Ovary (tissue), 10 donors: ENCODE results near the gene XIST. TPM values are rescaled to one million over a fixed set of nuclear protein-coding genes. Genes with fewer than 3 reads are reported as not detected.
A peak's percentile ranks its signal among the peaks of the same experiment; 100 is the strongest.
"Not testable (repeated sequence)": the region's sequence is repeated elsewhere in the genome, so short reads cannot be mapped to it uniquely, and the experiment has no call there.

Source experiments
- DNase-seq, 5 donors: peaks; one replicate each; pipeline ENCODE4 v3.0.0-alpha.2; 2019 to 2020
- H3K27ac ChIP-seq, 2 donors: fragments of 200-600 bp; one replicate each; pipeline versions ENCODE4 v1.5.1 to v1.8.0; 2019 to 2022
- H3K27me3 ChIP-seq: fragments of 200-600 bp; one replicate; pipeline ENCODE4 v1.8.0; 2022
- H3K36me3 ChIP-seq: fragments of 200-600 bp; sonication (generic); one replicate; pipeline ENCODE4 v1.5.1; 2019
- H3K4me1 ChIP-seq: one replicate; pipeline ENCODE4 v1.8.1; 2013; ENCODE audit warnings: mild to moderate bottlenecking, moderate library complexity; ENCODE audit not compliant: insufficient read depth
- H3K4me3 ChIP-seq: fragments of 200-600 bp; sonication (generic); one replicate; pipeline ENCODE4 v1.5.1; 2017
- H3K9me3 ChIP-seq, 2 donors: fragments of 200-600 bp in 1 of 2; sonication (generic) in 1 of 2; one replicate each; pipeline versions ENCODE4 v1.5.1 to v1.8.1; 2013 to 2019; ENCODE audit warnings: mild to moderate bottlenecking in 1 of 2, moderate library complexity in 1 of 2
- EP300 ChIP-seq: sonication (generic); formaldehyde crosslinking; IDR thresholded peaks from one replicate; pipeline ENCODE4 v1.6.1; 2017; ENCODE audit warnings: antibody characterized with exemption
- POLR2A ChIP-seq: fragments of 450-650 bp; IDR thresholded peaks from one replicate; pipeline ENCODE4 v1.6.1; 2017; ENCODE audit warnings: antibody characterized with exemption, mild to moderate bottlenecking, moderate library complexity
- WGBS, 3 donors: extraction: QIAGEN DNeasy Blood & Tissue Kit in 1 of 3; methylation state at CpG; one replicate each; pipeline versions ENCODE4 v1.1.5 to v1.1.7; 2013 to 2017; 5-methylcytosine and 5-hydroxymethylcytosine counted together
- intact Hi-C, 4 donors: fragments of 100-400 bp; cut with DNase I; formaldehyde crosslinking; loops; one replicate each; pipeline versions ENCODE4 v1.11.0 to v1.15.1; 2022 to 2023
- long read RNA-seq, 3 donors: library from polyadenylated mRNA in 2 of 3; unstranded in 2 of 3; transcript quantifications; one replicate each; pipeline ENCODE4 v2.0.0 and lab custom pipeline, GENCODE V29; 2021 to 2026
- polyA plus RNA-seq, 2 donors: library from polyadenylated mRNA; stranded (reverse); fragments of 200-250 nt in 1 of 2; fragments of 350-450 nt in 1 of 2; fragmentation: Illumina TruSeq in 1 of 2; extraction: RNeasy Lipid Tissue Mini Kit (QIAGEN cat#74804) in 1 of 2; gene quantifications; one replicate each; pipeline ENCODE4 v1.2.3, GENCODE V29; 2013 to 2014
- total RNA-seq, 7 donors: library from RNA; depleted of rRNA in 2 of 7; stranded (reverse); fragments of >200 nt in 2 of 7; fragmentation: NEBNext Ultra II Directional in 3 of 7; extraction: Animal tissue kit (Norgen Biotek cat#: 25700) in 3 of 7; gene quantifications; one replicate each; pipeline versions ENCODE4 v1.1.0 to v1.2.4, GENCODE V29; 2016 to 2023
- TF ChIP-seq, protein P1 (sequence below), 3 donors: fragments of 450-650 bp in 2 of 3; fragments of 200-600 bp in 1 of 3; IDR thresholded peaks; one replicate each; pipeline versions ENCODE4 v1.5.1 to v1.8.0; 2016 to 2022; ENCODE audit warnings: antibody characterized with exemption in 3 of 3, mild to moderate bottlenecking in 1 of 3
- donor health status: DM: no; HTN: no; CAD: no; lungs with moderate emphysema.
- donor health status: DM: no; HTN: no; CAD: no.
- donor health status: Bipolar disorder and iron deficiency.
- donor health status: DM: yes; HTN: yes; CAD: no.
- donor health status: DM: no; HTN: no; CAD: no.
- donor health status: DM: yes; HTN: yes; CAD: no.

Gene XIST
- total RNA-seq: 100 to 1,000 TPM; 188 to 346 (median 270) TPM
- 100 to 1,000 TPM; 114 to 232 TPM for polyA plus RNA-seq
- long read RNA-seq, donor 1, partial matches to known transcripts: 0 of 41 reads
- long read RNA-seq, donor 1, other reads (novel, unspliced or antisense): 41 of 41 reads
- long read RNA-seq, donor 2, full-length matches to known transcripts: 11 of 194 reads
- long read RNA-seq, donor 2, partial matches to known transcripts: 183 of 194 reads
- long read RNA-seq, donor 2, other reads (novel, unspliced or antisense): 0 of 194 reads
- long read RNA-seq, donor 3, full-length matches to known transcripts: 9 of 23 reads
- long read RNA-seq, donor 3, partial matches to known transcripts: 2 of 23 reads
- long read RNA-seq, donor 3, other reads (novel, unspliced or antisense): 12 of 23 reads

- intact Hi-C loops: loop anchor here in 3 of 4 donors (10.0 kb wide), 4 partner anchors 172 to 702 kb away; no protein-coding TSS in a partner anchor
- DNase-seq: peak; percentile 73 to 85 (median 82)
Observed at GRCh38 chrX:73852467-73852866, at the start of gene XIST. XIST (minus strand) TSS chrX:73852714.

GRCh38 chrX:73898315-73898714 is 45.8 kb upstream of the XIST start:
- H3K9me3 ChIP-seq, H3K27ac ChIP-seq, intact Hi-C loops, H3K27me3 ChIP-seq, H3K36me3 ChIP-seq, DNase-seq, H3K4me3 ChIP-seq, H3K4me1 ChIP-seq: not testable (repeated sequence)
- 84 to 90% (median 84%) methylated on average over 3 of the region's 3 CpGs for WGBS, 3 donors

More at GRCh38 chrX:73852467-73852866, at the start of gene XIST:
- Histone ChIP-seq H3K4me3 (peak within 1 kb of the TSS; percentile 50), H3K27me3 (no peaks in the 10 kb centered on the region), H3K4me1 (no peaks in the 10 kb centered on the region), H3K9me3 (no peaks in the 10 kb centered on the region), H3K27ac (peak within 1 kb of the TSS; percentile 54 to 68), H3K36me3 (no peaks in the 10 kb centered on the region)
- WGBS, 3 donors: 38 to 45% (median 43%) methylated on average over 8 of the region's 8 CpGs
- peak; percentile 55 for TF ChIP-seq POLR2A
- TF ChIP-seq, protein P1, sequence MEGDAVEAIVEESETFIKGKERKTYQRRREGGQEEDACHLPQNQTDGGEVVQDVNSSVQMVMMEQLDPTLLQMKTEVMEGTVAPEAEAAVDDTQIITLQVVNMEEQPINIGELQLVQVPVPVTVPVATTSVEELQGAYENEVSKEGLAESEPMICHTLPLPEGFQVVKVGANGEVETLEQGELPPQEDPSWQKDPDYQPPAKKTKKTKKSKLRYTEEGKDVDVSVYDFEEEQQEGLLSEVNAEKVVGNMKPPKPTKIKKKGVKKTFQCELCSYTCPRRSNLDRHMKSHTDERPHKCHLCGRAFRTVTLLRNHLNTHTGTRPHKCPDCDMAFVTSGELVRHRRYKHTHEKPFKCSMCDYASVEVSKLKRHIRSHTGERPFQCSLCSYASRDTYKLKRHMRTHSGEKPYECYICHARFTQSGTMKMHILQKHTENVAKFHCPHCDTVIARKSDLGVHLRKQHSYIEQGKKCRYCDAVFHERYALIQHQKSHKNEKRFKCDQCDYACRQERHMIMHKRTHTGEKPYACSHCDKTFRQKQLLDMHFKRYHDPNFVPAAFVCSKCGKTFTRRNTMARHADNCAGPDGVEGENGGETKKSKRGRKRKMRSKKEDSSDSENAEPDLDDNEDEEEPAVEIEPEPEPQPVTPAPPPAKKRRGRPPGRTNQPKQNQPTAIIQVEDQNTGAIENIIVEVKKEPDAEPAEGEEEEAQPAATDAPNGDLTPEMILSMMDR (IDR thresholded peaks at IDR 0.05): no peak

DNA sequence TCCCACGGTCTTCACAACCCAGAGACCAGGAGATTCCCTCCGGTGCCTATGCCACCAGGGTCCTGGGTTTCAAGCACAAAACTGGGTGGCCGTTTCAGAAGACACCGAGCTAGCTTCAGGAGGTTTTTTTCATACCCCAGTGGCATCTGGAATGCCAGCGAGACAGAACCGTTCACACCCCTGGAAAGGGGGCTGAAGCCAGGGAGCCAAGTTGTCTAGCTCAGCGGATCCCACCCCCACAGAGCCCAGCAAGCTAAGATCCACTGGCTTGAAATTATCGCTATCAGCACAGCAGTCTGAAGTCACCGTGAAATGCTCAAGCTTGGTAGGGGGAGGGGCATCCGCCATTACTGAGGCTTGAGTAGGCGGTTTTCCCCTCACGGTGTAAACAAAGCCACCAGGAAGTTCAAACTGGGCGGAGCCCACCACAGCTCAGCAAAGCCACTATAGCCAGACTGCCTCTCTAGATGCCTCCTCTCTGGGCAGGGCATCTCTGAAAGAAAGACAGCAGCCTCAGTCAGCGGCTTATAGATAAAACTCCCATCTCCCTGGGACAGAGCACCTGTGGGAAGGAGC is 40.1 kb upstream of the XIST start:
- intact Hi-C loops, H3K27me3 ChIP-seq, H3K4me1 ChIP-seq, H3K4me3 ChIP-seq, DNase-seq, H3K9me3 ChIP-seq, H3K27ac ChIP-seq, H3K36me3 ChIP-seq: not testable (repeated sequence)
- 51 to 67% (median 55%) methylated on average over 14 of the region's 14 CpGs for WGBS, 3 donors

- DNase-seq, H3K27me3 ChIP-seq, H3K27ac ChIP-seq, H3K9me3 ChIP-seq, H3K36me3 ChIP-seq, H3K4me3 ChIP-seq, H3K4me1 ChIP-seq: not testable (repeated sequence)
- intact Hi-C loops: loop anchor here in 1 of 4 donors (5.0 kb wide), 1 partner anchor 1290 kb away; no protein-coding TSS in a partner anchor
- 90 to 96% (median 92%) methylated on average over 24 of the region's 24 CpGs for WGBS, 3 donors
Observed at GRCh38 chrX:73882260-73882659, 29.7 kb upstream of the XIST start.

- no peaks in the 10 kb centered on the region for H3K4me1 ChIP-seq
- H3K9me3 ChIP-seq: no peaks in the 10 kb centered on the region
- TF ChIP-seq POLR2A: no peak
- TF ChIP-seq EP300: no peak
- TF ChIP-seq, protein P1 (IDR thresholded peaks at IDR 0.05): no peak
- DNase-seq: no peak
- no peaks in the 10 kb centered on the region for H3K27me3 ChIP-seq
- no peak overlapping the region for H3K27ac ChIP-seq
- H3K36me3 ChIP-seq: no peaks in the 10 kb centered on the region
- H3K4me3 ChIP-seq: no peak overlapping the region
- intact Hi-C loops: no loop called here
Observed at GRCh38 chrX:73877687-73878086, 25.2 kb upstream of the XIST start.

GRCh38 chrX:73876911-73877310 is 24.4 kb upstream of the XIST start:
- 72 to 94% (median 85%) methylated on average over 2 of the region's 2 CpGs for WGBS, 3 donors
- no peaks in the 10 kb centered on the region for H3K4me1 ChIP-seq
- no peak overlapping the region for H3K27ac ChIP-seq
- H3K27me3 ChIP-seq: no peaks in the 10 kb centered on the region
- H3K4me3 ChIP-seq: no peak overlapping the region
- no peak for TF ChIP-seq EP300
- TF ChIP-seq, protein P1 (IDR thresholded peaks at IDR 0.05): no peak
- no peak for TF ChIP-seq POLR2A
- H3K36me3 ChIP-seq: no peaks in the 10 kb centered on the region
- intact Hi-C loops: no loop called here
- DNase-seq: no peak
- no peaks in the 10 kb centered on the region for H3K9me3 ChIP-seq
